ENCODE data around the gene LRRC52.

DNA sequence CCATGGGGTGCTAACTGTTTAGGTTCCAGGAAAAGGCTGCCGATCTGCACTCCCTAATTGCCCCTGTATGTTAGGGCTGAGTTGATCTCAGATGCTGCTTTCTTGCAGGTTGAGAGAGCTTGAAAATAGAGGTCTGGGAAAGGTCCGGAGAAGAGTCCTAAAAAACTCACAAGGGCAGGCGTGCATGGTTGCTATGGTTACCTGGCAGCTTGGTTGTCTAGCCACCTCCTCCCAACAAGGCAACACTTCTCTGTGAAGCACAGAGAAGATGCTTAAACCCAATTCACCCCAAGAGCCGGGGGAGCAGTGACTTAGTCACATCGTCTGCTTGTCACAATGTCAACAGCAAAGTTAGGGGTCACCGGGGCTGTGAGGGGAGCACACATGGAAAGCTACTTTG lies 31.0 kb upstream of the LRRC52 start:
- TF ChIP-seq CTCF (IDR thresholded peaks at IDR 0.05; ENCODE audit: insufficient read depth, low read length, poor library complexity, severe bottlenecking) (no peak), EZH2phosphoT487 (conservative IDR thresholded peaks at IDR 0.05; ENCODE audit: low read length) (no peak)
